HepG2 (cell line): Measurements from ENCODE around the gene NDUFB3. TPM values are rescaled to one million over a fixed set of nuclear protein-coding genes. Genes with fewer than 3 reads are reported as not detected.

Experiments
- ATAC-seq: fragments of 200-7000 bp; cut with Tn5 transposase; 3 replicates; pipeline ENCODE4 v1.9.1; 2020; ENCODE audit warnings: mild to moderate bottlenecking, moderate library complexity
- BruUV-seq: library from RNA; stranded (reverse); fragments of 400-500 nt; replicated peaks from 2 replicates; lab custom pipeline; 2021; lab: Mats Ljungman, UMichigan
- CTCF ChIA-PET: fragments of 300-600 bp; formaldehyde crosslinking; extraction: SDS; loops from one replicate; lab custom pipeline; 2021; ENCODE audit warnings: low total read pairs, inconsistent platforms, low intra/inter-chr PET ratio; lab: Yijun Ruan, JAX
- POLR2A ChIA-PET: fragments of 350-600 bp; sonication (Branson Sonifier 250); formaldehyde crosslinking; loops from one replicate; lab custom pipeline; 2020; ENCODE audit warnings: antibody characterized with exemption, inconsistent platforms; lab: Yijun Ruan, JAX
- DNase-seq: peaks from one replicate; pipeline ENCODE4 v3.0.0-alpha.2; 2015; ENCODE audit warnings: low spot score
- FAIRE-seq: peaks from 3 replicates; lab custom pipeline; 2011; peaks lifted over from hg19 to GRCh38; lab: Jason Lieb, UNC
- H2AFZ ChIP-seq: one replicate; pipeline ENCODE4 v1.6.1; 2011; ENCODE audit warnings: low read length, inconsistent platforms
- H3K27ac ChIP-seq: fragments of 300-600 bp; 3 replicates; pipeline ENCODE4 v1.8.0; 2011; ENCODE audit warnings: mixed run types, mild to moderate bottlenecking, mixed read lengths, low read length, inconsistent platforms; ENCODE audit not compliant: insufficient read depth; ENCODE audit errors: extremely low read length
- H3K27me3 ChIP-seq, 2 experiments: fragments of 200-600 bp in 1 of 2; 2 replicates in 1 of 2; 3 replicates in 1 of 2; pipeline versions ENCODE4 v1.6.0 to v1.8.0; 2011; ENCODE audit warnings: low read length in 2 of 2, mild to moderate bottlenecking in 2 of 2, moderate library complexity in 2 of 2, inconsistent platforms in 1 of 2; ENCODE audit not compliant: insufficient read depth in 2 of 2, control insufficient read depth in 1 of 2
- H3K36me3 ChIP-seq, 2 experiments: fragments of 200-600 bp in 1 of 2; replicated peaks in 1 of 2; 2 replicates in 1 of 2; 3 replicates in 1 of 2; pipeline versions ENCODE4 v1.5.1 to v1.8.0; 2011; ENCODE audit warnings: low read length in 2 of 2, inconsistent platforms in 1 of 2; ENCODE audit not compliant: insufficient read depth in 2 of 2, control insufficient read depth in 1 of 2
- H3K4me1 ChIP-seq: 2 replicates; pipeline ENCODE4 v1.5.1; 2012; ENCODE audit warnings: low read length, inconsistent platforms; ENCODE audit not compliant: insufficient read depth
- H3K4me2 ChIP-seq: 2 replicates; pipeline ENCODE4 v1.6.0; 2011; ENCODE audit warnings: low read depth, low read length, inconsistent platforms
- H3K4me3 ChIP-seq, 3 experiments: fragments of 200-600 bp in 1 of 3; sonication (generic), shearing (Covaris generic) in 1 of 3; replicated peaks in 1 of 3; 2 replicates each; pipeline ENCODE4 v1.5.1; 2011 to 2016; ENCODE audit warnings: low read length in 3 of 3, inconsistent platforms in 2 of 3, low read depth in 2 of 3, mild to moderate bottlenecking in 2 of 3, control low read depth in 1 of 3, mixed read lengths in 1 of 3; ENCODE audit not compliant: insufficient read depth in 1 of 3
- H3K79me2 ChIP-seq: one replicate; pipeline ENCODE4 v1.6.1; 2011; ENCODE audit warnings: low read length, inconsistent platforms; ENCODE audit not compliant: insufficient read depth
- H3K9ac ChIP-seq: 2 replicates; pipeline ENCODE4 v1.6.0; 2011; ENCODE audit warnings: mild to moderate bottlenecking, low read depth, low read length, inconsistent platforms; ENCODE audit not compliant: insufficient read depth
- H3K9me3 ChIP-seq: 2 replicates; pipeline ENCODE4 v1.5.1; 2012; ENCODE audit warnings: mild to moderate bottlenecking, low read length
- H4K20me1 ChIP-seq: 2 replicates; pipeline ENCODE4 v1.6.0; 2011; ENCODE audit warnings: inconsistent platforms, mild to moderate bottlenecking, low read length, moderate library complexity; ENCODE audit not compliant: insufficient read depth
- ARNT2 ChIP-seq: sonication (generic); formaldehyde crosslinking; IDR thresholded peaks from 2 replicates; pipeline ENCODE4 v1.8.0; 2022; ENCODE audit warnings: mild to moderate bottlenecking, low read depth, missing genetic modification reagents, moderate library complexity
- EHMT2 ChIP-seq: fragments of 200-600 bp; sonication (generic); IDR thresholded peaks from 2 replicates; pipeline ENCODE4 v1.7.0; 2017; ENCODE audit warnings: antibody characterized with exemption, low read depth, low read length, borderline replicate concordance
- FOXA1 ChIP-seq, 2 experiments: fragments of 450-650 bp in 1 of 2; sonication (generic) in 1 of 2; formaldehyde crosslinking in 1 of 2; IDR thresholded peaks; 2 replicates each; pipeline versions ENCODE4 v1.4.0 to v1.6.1; 2016 to 2020; ENCODE audit warnings: missing genetic modification reagents in 1 of 2
- MIER2 ChIP-seq: IDR thresholded peaks from 2 replicates; pipeline ENCODE4 v1.6.1; 2016; ENCODE audit warnings: missing biosample characterization, missing genetic modification reagents
- POLR2AphosphoS2 ChIP-seq: IDR thresholded peaks from 2 replicates; pipeline ENCODE4 v1.6.1; 2011; ENCODE audit warnings: low read depth, low read length, improper control_type of control experiment
- RFX3 ChIP-seq: IDR thresholded peaks from 2 replicates; pipeline ENCODE4 v1.6.1; 2016; ENCODE audit warnings: missing biosample characterization, missing genetic modification reagents
- TEAD2 ChIP-seq: sonication (generic); formaldehyde crosslinking; IDR thresholded peaks from 2 replicates; pipeline ENCODE4 v1.9.0; 2021; ENCODE audit warnings: missing genetic modification reagents
- TRIM24 ChIP-seq: sonication (generic); formaldehyde crosslinking; IDR thresholded peaks from 2 replicates; pipeline ENCODE4 v1.8.0; 2022; ENCODE audit warnings: mild to moderate bottlenecking, missing genetic modification reagents
- ZNF33A ChIP-seq: sonication (generic); formaldehyde crosslinking; IDR thresholded peaks from 2 replicates; pipeline ENCODE4 v1.5.1; 2020; ENCODE audit warnings: missing genetic modification reagents, mild to moderate bottlenecking, moderate library complexity, borderline replicate concordance
- ZNF607 ChIP-seq: sonication (generic); formaldehyde crosslinking; IDR thresholded peaks from 2 replicates; pipeline ENCODE4 v1.5.1; 2020; ENCODE audit warnings: missing genetic modification reagents, mild to moderate bottlenecking, borderline replicate concordance
- ZNF878 ChIP-seq: sonication (generic); formaldehyde crosslinking; IDR thresholded peaks from 2 replicates; pipeline ENCODE4 v1.8.1; 2023; ENCODE audit warnings: mild to moderate bottlenecking, missing genetic modification reagents, moderate library complexity
- ZSCAN31 ChIP-seq: sonication (generic); formaldehyde crosslinking; IDR thresholded peaks from 2 replicates; pipeline ENCODE4 v1.5.0; 2020; ENCODE audit warnings: low read depth, mild to moderate bottlenecking, missing genetic modification reagents
- WGBS: methylation state at CpG from one replicate; pipeline ENCODE4 v1.1.6; 2017; ENCODE audit warnings: low lambda C conversion rate; 5-methylcytosine and 5-hydroxymethylcytosine counted together
- in situ Hi-C: cut with HindIII; loops from 2 replicates; pipeline ENCODE4 v1.10.0; 2017; ENCODE audit warnings: low pct_unique_long_range_greater_than_20kb; ENCODE audit not compliant: extremely low pct_ligation_motif_present
- intact Hi-C: fragments of 100-400 bp; cut with micrococcal nuclease; formaldehyde crosslinking; loops from one replicate; pipeline ENCODE4 v1.10.0; 2022; ENCODE audit not compliant: unreplicated experiment
- polyA plus RNA-seq, 8 experiments: library from polyadenylated mRNA; depleted of rRNA in 3 of 8; stranded (reverse) in 7 of 8; unstranded in 1 of 8; fragments of >200 nt; fragmentation: Illumina TruSeq in 4 of 8; extraction: Trizol in 4 of 8; gene quantifications; 2 replicates each; pipeline versions ENCODE4 v1.2.1 to v1.2.3, GENCODE V29; 2011 to 2016; ENCODE audit warnings: low read depth in 4 of 8, missing spikeins in 1 of 8, mixed read lengths in 1 of 8; ENCODE audit not compliant: insufficient read depth in 1 of 8
- total RNA-seq, 5 experiments: library from RNA; depleted of rRNA; stranded (reverse); fragments of >200 nt; fragmentation: Illumina TruSeq; extraction: Trizol; gene quantifications; 2 replicates each; pipeline ENCODE4 v1.2.3, GENCODE V29; 2016; ENCODE audit warnings: low read depth in 1 of 5

The NDUFB3 gene
- total and polyA plus RNA-seq, 2 of the 13 experiments (the other 11 are each of a cell fraction or from before 2014, with no cell fraction given) = 50.7 to 159 TPM

DNA sequence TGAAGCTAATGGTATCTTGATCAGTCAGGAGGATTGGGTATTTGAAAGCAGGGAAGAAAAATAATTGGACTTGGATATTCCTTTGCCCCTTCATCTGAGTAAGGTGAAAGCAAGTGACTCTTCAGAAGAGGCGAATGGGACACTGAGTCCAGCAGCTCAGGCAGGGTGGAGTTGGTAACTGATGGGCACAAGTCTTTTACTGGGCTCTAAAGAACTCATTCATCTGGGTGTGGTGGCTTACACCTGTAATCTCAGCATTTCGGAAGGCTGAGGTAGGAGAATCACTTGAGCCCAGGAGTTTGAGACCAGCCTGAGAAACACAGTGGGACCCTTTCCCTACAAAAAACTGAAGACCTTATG, 55.3 kb downstream of the NDUFB3 start:
- Histone ChIP-seq H3K9me3 (no peaks in the 10 kb centered on the region), H3K27me3 (no peaks in the 10 kb centered on the region), H3K36me3 (peaks cover 11 to 20% of the 10 kb centered on the region in 2 experiments), H3K79me2 (peaks cover 93% of the 10 kb centered on the region), H3K9ac (no peak overlapping the region), H3K4me3 (no peak overlapping the region), H2AFZ (no peak overlapping the region)
- BruUV-seq = no TSS peak
- FAIRE-seq (no peak), ATAC-seq (no peak)
- WGBS = 97% methylated on average over 2 of the region's 2 CpGs
- ChIA-PET POLR2A (interaction anchor here (1.1 kb wide), 1 partner anchor 50 kb away, joined by 3 read pairs; no protein-coding TSS in a partner anchor), CTCF (no interaction called here)
- intact Hi-C loops = no loop called here
- in situ Hi-C loops = no loop called here
- TF ChIP-seq RFX3 (CRISPR knock-in tag) = no peak
- no peak for TF ChIP-seq EHMT2
- no peak for TF ChIP-seq FOXA1 (IDR thresholded peaks at IDR 0.05)
- no peak for TF ChIP-seq FOXA1 (CRISPR knock-in tag; IDR thresholded peaks at IDR 0.05)
- no peak for TF ChIP-seq ZSCAN31 (CRISPR knock-in tag)
- TF ChIP-seq TRIM24 (CRISPR knock-in tag) = no peak
- no peak for TF ChIP-seq TEAD2 (CRISPR knock-in tag)
- TF ChIP-seq ZNF33A (CRISPR knock-in tag) = no peak
- TF ChIP-seq MIER2 = no peak
- TF ChIP-seq ZNF607 = no peak
- no peak for TF ChIP-seq POLR2AphosphoS2
- no peak for TF ChIP-seq ZNF878 (CRISPR knock-in tag)
- TF ChIP-seq ARNT2 = no peak
- TF ChIP-seq, all 625 proteins: peak for 0
- Histone ChIP-seq H3K4me2 (no peak overlapping the region), H3K4me1 (peaks cover 74% of the 10 kb centered on the region), H4K20me1 (peaks cover 8% of the 10 kb centered on the region), H3K27ac (peak overlapping the region; percentile 31)
- no peak for DNase-seq
